NCI-H345 treated with DMSO at 0.1 percent for 48 hours (cell line): ENCODE data around the gene DUSP22.

Experiments
- DNase-seq: peaks from one replicate; lab custom pipeline; 2025; ENCODE audit not compliant: unreplicated experiment; lab: John Stamatoyannopoulos, UW

DUSP22 gene

DNA sequence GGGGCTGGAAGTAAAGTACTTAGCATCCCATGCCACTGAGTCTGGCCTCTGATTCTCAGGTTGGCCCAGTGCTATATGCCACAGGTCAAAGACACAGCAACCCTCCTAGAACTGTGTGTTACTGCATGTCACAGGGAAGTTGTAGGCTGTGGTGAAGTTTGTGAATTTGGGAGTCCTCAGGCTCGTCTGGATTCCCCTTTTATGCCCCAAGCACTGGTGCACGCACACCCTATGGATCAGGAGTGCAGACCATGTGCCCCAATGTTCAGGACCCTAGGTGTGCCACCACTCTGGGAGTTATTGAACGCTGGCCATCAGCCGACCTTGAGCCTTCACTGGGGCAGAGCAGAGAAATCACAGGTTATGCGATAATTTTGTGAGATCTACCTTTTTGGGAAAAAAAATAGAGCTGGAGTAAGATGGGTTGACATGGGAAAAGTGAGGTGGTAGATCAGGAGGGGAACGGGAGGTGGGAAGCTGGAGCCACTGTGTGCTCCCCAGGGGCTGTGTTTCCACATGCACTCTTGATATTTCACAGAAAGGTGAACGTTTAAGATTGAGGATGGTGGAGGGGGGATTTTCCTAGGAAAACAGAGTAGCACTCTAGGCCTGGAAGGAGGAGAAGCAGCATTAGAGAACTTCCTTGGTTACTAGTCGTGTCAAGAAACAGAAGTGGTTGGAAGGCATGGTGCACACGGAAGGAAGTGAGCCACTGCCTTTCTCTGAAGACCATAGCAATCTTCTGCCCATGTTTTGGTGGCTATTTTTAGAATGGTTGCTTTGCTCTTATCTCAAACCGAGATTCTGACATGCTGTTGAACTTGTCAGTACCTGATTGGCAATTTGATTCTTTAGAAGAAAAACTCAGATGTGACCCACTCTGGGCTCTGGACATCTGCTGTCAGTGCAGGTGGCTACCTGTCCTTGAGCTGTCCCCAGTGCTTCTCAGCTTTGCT is 44.1 kb downstream of the DUSP22 start:
- no peak for DNase-seq

DNA sequence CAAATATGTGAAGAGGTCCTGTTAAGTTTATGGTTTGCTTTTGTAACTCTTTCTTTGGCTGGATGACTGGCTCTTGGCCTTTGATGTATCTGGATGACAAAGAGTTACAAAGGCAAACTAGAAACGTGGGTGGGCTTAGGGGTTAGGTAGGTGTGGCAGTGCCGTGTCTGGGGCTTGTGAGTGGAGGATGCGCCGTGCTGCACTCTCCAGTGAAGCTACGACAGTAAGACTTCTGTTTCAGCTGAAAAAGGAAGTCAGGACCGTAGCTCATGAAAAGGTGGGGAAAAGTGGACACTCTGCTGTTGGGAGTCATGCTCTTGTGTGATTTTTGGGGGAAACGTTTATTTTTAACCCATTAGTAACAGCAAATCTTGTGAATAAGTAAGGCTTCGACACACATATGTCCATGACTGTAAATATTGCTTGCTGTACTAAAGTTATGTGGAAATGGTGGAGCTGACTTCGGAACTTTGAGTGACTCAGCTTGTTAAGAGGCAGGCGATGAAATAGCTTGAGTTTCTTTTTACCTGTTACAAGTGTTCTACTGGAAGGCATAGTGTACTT is 45.6 kb downstream of the DUSP22 start:
- DNase-seq, result no peak

DNA sequence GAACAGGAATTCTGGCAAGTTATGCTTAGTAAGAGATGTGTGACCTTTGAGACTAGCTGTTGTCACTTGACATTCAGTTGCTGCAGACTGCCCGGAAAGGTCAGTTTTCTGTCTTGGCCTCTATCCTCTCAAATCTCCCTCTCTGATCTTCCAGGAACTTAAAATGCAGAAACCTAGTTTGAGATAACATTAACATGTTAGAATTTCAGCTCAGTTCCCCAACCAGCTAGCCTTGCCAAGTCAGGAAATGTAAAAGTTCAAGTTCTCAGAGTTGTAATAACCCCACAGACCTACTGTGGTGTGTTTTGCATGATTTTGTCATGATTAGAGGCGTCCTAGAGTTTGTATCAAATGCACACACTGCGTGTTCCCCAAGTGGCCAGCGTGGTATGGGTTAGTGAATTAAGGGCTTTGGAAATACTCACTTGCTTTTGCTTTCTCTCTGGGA is 46.6 kb downstream of the DUSP22 start:
- DNase-seq, result no peak

DNA sequence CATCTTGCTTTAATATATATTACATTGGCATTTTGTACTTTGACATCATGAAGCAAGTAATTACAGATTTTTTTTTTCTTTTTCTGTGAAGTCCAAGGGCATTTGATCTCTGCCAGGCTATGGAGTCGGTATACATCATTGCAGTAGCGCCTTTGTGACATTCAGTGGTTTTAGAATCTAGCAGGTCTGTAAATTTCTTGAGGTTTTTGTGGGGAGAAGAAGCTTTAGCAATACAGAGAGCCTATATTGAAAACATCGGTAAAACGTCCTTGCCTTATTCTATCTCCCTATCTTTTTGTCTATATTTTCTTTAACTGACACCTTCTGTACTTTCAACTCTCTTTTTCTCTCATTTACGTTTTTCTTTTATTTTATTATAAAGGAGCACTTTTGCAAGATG is 47.2 kb downstream of the DUSP22 start:
- DNase-seq, result no peak

DNA sequence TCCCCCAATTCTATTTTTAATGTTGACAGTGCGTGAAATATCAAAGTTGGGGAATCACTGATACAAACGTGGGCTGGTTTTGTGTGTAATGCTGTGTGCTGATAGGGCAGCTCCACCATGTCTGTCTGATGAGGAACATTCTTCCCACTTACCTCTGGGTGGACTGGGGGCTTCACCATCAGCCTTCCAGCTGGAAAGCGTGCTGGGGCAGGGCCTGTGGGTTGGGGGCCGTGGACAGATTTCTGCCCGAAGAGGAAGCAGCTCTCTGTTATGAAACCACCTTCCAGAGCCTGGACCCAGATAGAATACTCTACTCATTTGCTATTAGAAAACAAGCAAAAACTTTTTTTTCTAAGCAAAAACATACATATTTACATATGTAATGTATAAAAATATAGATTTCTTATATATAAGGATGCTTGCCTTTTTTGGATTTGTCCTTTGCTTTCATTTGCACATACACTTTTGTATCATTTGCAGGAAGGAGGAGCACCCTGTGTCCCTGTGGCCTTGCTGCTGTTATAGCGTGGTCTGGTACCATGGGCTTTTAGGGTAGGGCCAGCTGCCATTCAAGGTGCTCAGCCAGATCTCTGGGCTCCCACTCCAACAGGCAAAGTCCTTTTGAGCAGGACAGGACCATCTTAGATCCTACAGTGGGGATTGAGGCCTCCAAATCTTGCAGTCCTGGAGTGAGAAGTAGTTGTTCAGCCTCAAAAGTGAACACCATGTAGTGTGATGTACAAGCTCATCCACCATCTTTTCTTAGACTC is 48.1 kb downstream of the DUSP22 start:
- DNase-seq, result no peak

DNA sequence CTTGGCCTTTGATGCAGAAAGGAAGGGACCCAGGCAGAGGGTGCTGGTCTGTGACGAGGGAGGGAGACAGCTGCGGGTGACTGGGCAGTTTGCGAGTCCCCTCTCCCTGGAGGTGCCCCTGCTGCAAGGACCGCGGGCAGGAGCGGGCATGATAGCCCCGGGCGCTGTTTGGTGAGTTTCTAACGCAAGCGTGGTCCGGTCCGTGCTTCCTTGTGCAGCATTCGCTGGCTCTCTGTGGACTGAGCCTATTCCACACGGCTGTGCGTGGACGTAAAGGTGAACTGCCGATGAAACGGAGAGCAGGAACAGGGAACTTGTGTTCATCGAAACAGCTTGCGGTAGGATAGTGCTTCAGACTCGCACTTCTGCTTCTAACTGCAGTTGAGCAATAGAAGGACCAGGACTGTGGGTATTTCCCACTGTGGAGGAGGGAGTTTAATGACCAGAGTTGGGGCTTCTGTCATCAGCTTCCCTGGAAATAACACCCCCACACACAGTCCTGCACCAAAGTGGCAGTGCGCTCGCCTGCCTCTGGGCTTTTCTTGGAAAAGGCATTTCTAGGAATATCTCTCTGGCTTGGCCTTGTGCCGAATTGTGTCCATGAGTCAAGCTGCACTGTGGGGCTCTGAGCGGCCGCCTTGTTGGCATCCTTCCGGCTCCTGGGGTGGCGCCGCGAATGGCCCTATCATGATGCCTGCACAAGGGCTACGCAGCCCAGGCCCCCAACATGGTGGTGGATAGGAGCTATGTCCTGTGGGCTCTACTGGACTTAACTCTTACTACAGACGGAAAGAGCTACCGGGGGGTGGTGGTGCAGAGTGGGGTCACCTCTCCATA is 48.9 kb downstream of the DUSP22 start:
- DNase-seq, result no peak

DNA sequence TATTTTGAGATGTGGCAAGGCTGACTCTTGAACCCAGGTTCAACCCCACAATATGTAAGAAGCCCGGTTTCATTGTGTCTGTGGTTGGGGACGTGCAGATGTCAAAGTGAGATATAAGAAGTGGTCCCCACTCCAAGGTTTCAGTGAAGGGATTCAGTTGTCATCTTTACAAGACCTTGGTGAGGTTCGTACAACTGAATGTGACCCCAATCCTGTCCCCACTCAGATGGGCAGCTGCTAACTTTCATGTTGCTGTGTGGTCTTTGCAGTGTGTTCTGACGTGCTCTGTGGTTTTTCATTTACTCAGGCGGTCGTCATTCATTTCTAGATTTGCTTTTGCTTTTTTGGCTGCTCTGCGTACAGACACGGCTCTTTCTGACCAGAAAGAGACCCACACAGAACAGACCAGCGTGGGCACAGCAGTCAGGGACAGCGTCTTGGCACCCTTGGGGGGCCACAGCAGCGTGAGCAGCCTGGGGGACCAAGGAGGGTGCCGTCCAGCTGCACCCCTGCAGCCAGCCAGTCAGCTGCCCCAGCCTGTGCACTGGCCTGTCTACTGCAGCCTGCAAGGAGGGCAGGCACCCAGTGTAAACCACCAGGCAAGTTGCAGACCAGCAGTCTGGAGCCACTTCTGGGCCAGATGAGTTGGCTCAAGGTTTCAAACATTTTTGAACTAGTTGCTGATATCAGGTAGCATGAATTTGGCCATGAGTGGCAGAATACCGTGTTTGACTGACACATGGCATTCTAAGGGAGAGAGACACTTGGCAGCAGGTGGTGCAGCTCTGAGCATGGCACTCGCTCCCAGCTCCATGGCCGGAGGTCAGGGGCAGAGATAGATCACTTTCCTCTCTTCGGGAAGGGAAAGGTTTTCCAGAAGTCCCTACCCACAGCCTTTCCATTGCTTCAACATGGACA is 49.9 kb downstream of the DUSP22 start:
- no peak for DNase-seq

DNA sequence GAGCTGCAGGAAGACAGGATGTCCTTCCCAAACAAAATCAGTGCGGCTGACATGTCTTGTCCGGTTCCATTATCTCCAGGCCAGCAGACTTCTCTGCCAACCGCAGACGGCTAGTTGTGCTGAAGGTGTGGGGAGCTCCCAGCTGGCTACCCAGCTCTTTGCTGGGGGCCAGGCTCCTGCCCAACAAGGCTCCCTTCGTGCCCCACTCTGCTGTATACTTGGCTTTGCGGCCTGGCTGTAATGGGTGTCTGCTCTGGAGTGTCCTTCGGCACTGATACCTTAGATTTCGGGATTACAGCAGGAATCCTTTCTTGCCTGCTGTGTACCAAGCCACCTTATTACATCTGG is 50.5 kb downstream of the DUSP22 start:
- DNase-seq, result no peak

DNA sequence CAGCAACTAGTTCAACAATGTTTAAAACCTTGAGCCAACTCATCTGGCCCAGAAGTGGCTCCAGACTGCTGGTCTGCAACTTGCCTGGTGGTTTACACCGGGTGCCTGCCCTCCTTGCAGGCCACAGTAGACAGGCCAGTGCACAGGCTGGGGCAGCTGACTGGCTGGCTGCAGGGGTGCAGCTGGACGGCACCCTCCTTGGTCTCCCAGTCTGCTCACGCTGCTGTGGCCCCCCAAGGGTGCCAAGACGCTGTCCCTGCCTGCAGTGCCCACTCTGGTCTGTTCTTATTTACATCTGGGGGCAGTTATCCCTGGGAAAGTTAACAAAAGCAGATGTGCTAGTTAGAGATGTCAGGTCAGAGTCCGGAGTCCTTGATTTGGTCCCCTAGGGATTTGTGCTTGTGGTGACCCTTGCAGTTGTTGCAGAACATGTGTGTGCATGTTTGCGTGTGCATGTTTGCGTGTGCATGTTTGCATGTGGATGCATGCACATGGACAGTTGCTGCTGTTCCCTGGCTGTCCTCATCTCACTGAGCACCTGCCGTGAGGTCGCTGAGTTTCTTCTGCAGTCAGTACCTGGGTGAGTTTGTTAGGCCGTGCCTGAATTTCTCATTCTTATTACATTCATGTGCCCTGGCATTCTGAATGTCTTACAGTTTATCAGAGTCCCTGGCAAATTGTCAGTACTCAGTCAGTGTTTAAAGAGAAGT is 51.1 kb downstream of the DUSP22 start:
- DNase-seq, result no peak

DNA sequence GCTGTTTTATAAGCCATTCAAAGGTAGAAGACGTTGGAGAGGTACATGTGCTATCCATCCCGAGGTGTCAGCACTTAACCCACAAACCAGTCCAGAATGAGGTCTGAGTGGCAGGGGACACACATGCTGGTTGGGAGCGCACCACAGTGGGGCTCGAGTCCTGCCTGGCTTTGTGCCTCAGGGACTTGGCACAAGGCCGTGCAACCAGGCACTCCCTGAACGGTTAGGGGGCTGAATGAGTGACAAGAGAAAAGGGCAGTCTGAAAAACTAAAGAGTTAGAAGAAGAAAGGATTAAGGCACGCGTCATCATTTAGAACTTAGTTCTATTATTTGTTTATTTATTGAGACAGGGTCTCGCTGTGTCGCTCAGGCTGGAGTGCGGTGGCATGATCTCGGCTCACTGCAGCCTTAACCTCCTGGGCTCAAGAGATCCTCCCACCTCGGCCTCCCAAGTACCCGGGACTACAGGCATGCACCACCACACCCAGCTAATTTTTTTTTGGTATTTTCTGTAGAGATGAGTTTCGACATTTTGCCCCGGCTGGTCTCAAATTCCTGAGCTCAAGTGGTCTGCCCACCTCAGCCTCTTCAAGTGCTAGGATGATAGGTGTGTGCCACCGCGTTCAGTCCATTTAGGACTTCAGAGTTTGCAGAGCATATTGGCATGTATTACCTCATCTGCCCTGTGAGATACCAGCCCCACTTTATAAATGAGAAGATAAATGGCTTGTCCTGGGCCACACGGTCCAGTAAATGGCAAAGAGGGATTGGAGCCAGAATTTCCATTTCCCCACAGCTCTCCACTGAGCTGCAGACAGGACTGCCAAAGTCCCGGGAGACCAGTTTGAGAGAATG is 51.9 kb downstream of the DUSP22 start:
- no peak for DNase-seq

DNA sequence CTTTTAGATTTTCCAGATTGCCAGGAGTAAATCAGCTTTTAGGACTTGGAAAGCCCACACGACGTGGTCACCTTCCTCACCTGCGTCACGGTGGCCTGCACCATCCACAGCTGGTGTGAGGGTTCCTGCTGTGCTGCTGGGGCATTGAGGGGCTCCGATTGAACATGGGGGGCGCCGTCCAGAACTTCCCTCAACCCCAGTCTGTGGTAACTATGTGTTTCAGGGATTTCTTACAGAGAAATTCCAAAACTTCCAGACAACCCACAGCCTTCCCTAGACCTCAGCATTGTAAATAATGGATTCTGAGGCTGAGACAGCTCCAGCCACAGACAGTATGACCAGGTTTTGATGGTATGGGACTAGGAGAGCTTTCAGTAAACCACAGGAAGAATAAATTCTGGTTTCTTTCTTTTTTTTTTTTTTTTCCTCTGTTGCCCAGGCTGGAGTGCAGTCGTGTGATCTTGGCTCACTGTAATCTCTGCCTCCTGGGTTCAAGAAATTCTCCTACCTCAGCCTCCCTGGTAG is 52.6 kb downstream of the DUSP22 start:
- no peak for DNase-seq

DNA sequence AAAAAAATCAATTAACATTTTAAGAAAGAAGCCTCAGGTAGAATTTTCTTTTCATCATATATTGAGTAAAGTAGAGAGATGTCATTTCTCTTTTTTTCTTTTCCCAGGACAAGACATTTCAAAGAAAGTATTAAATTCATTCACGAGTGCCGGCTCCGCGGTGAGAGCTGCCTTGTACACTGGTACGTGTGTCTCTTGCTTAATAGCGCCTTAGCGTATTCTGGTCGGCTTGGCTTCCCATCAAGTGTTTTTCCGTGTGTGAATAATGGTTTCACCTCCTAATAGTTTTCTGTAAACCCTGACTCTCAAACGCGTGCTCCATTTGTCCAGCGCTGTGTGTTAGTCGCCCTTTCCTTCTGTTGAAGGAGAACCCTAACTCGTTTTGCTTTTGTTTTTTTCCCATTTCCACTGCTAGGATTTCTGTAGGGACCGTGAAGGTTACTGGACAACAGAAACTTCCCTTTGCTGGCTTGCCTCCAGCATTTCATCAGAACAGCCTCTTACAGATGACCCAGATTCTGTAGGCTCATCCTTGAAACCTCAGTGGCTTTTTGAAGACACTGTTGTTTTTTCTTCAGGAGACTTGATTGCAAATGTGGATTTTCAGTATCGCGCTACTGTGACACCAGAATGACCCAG is 53.6 kb downstream of the DUSP22 start:
- no peak for DNase-seq

DNA sequence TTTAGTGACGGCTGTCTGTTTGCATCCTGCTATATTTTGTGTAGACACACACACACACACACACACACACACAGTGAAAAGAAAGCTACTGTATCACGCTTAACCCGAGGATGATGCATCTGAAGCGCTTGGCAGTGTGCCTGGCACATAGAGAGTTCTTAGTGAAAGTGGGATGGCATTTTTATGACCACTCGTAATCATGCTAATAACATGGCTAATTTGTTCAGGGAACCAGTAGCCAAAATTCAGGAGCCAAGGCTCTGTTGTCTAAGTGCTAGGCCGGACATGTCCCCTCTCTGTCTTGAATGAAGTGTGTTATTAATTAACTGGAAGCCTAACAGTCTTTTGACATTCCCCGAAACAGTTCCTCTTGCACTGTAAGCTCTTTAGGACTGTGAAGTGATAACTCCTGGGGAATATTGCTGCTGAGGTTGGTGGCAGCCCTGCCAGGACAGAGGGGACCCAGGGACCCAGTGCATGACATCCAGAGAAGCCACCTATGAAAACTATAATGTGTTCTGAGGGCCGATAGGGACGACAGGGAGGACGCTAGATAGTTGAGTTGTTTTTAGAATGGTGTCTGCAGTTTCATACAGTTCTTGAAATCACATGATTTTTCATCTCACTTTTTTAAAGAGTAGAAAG is 54.2 kb downstream of the DUSP22 start:
- DNase-seq, result no peak

DNA sequence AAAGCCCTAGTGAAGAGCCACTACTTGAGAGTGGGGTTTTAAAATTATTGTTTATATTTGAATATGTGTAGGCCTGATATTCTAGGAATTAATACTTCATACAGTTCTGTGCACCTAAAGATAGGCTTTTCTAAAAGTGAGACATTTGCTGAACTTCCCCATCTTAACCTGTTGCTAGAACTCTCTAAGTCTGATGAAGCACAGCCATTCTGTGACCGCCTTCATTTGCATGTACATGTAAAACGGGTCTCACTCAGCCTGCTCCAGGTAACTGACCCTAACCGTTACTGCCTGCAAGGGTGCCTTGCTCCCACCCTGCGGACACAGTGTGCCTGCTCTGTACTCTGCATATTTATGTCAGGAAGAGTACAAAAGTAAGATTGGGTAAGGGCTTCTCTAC is 54.9 kb downstream of the DUSP22 start:
- DNase-seq, result no peak

DNA sequence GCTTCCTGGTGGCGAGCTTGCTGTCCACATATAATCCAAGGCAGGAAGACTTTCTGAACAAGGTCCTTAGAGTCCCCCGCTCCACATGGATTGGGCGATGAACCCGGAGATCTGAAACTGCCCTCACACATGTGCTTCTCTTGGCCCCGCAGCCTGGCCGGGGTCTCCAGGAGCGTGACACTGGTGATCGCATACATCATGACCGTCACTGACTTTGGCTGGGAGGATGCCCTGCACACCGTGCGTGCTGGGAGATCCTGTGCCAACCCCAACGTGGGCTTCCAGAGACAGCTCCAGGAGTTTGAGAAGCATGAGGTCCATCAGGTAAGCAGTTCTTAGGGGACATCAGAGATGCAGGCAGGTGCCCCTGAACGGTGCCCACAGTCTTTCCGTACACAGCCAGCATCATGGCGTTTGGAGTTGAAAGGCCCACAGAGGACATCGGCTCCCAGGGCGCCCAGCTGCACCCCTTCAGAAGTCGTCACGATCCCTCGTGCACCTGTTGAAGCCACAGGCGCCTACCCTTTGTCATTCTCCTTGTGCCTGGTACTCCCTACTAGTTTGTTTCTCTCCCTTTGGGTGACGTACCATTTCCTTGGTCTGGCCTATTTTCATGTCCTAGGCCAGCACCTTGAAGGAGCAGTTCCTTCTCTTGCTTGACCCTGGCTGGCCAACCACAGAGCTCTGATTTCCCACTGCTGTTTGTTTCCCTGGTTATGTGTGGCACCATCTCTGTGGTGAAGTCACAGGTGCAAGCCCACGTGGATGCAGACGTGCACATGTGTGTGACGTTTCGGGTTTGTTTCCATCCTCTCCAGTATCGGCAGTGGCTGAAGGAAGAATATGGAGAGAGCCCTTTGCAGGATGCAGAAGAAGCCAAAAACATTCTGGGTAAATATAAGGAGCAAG is 55.9 kb downstream of the DUSP22 start:
- no peak for DNase-seq

DNA sequence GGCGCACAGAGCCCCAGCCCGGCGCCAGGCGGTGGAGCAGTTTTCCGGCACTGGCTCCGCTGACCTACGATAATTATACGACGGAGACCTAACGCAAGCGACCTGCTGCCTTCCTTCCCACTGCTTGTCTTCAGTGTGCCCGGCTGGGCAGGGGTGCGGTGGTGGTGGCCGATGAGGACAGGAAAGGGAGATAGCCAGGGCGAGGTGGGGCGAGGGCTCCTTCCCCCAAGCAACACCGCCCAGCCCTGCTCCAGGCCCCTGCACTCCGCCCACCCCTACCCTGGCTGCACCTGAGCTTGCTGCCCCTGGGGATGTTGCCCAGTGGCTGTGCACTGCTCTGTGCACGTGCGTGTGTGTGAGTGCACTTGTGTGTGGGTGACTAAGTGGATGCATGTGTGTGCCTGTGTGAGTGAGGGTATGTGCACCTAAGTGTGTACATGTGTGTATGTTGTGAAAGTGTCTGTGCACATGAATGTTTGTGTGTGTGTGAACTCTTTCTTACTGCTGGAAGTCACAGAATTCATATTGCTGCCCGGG is 56.6 kb downstream of the DUSP22 start:
- DNase-seq, result no peak
